SK-N-MC (cell line): ENCODE data around the gene PTPN1.

ENCODE experiments used
- DNase-seq: peaks from one replicate; pipeline ENCODE4 v3.0.0-alpha.2; 2011; ENCODE audit warnings: low read depth, low spot score
- H3K27ac ChIP-seq: fragments of 200-600 bp; sonication (generic); 2 replicates; pipeline ENCODE4 v1.5.1; 2016; ENCODE audit warnings: mixed run types
- H3K36me3 ChIP-seq: fragments of 200-600 bp; sonication (generic); 2 replicates; pipeline ENCODE4 v1.6.1; 2017; ENCODE audit warnings: antibody characterized with exemption, low read length, mixed read lengths; ENCODE audit not compliant: insufficient read depth
- H3K4me3 ChIP-seq: fragments of 200-600 bp; sonication (generic); 2 replicates; pipeline ENCODE4 v1.5.1; 2016
- H3K9ac ChIP-seq: fragments of 200-600 bp; sonication (generic); 2 replicates; pipeline ENCODE4 v1.8.0; 2017; ENCODE audit warnings: mixed run types, mixed read lengths; ENCODE audit not compliant: insufficient read length
- H3K9me3 ChIP-seq: fragments of 200-600 bp; sonication (generic); 2 replicates; pipeline ENCODE4 v1.6.1; 2017; ENCODE audit warnings: low read depth, mild to moderate bottlenecking, antibody characterized with exemption, low read length, moderate library complexity, mixed read lengths
- EZH2 ChIP-seq: fragments of 200-600 bp; sonication (generic); IDR thresholded peaks from one replicate; pipeline ENCODE4 v1.6.1; 2017; ENCODE audit warnings: antibody characterized with exemption
- FOXP2 ChIP-seq: optimal IDR thresholded peaks from 2 replicates; pipeline ENCODE3; 2011; ENCODE audit warnings: mild to moderate bottlenecking, moderate library complexity; ENCODE audit not compliant: insufficient read depth; ENCODE audit errors: extremely low read length, control extremely low read depth
- POLR2AphosphoS5 ChIP-seq: IDR thresholded peaks from 2 replicates; pipeline ENCODE4 v1.6.1; 2012; ENCODE audit warnings: mild to moderate bottlenecking, low read depth, low read length, borderline replicate concordance

Gene PTPN1

GRCh38 chr20:50589548-50590347 lies 79.6 kb downstream of the PTPN1 start:
- Histone ChIP-seq H3K27ac (no peak overlapping the region), H3K4me3 (no peak overlapping the region), H3K9me3 (no peaks in the 10 kb centered on the region), H3K36me3 (peaks cover 33% of the 10 kb centered on the region), H3K9ac (no peak overlapping the region)
- no peak for DNase-seq
- TF ChIP-seq POLR2AphosphoS5, result no peak
- TF ChIP-seq EZH2, result no peak
- TF ChIP-seq FOXP2, result no peak

DNA sequence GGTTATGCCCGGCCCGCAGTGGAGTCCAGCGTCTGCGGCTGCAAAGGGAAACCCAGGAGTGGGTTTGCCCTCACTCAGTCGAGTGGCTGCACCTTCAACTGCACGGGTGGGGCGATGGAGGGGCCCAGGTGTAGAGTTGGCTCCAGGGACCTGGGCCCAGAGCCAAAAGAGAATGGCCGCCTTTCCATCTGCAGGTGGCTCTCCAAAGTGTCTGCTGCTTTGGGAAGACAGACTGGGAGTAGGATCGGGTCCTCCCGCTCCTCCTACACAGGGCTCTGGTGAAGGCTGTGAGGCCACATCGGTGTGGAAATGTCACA lies 80.1 kb downstream of the PTPN1 start:
- Histone ChIP-seq H3K9ac (no peak overlapping the region), H3K9me3 (no peaks in the 10 kb centered on the region), H3K36me3 (peaks cover 28% of the 10 kb centered on the region; the same call in 1 of the 2 replicates), H3K4me3 (no peak overlapping the region), H3K27ac (no peak overlapping the region)
- TF ChIP-seq POLR2AphosphoS5, result no peak
- TF ChIP-seq EZH2, result no peak
- TF ChIP-seq FOXP2, result no peak
- no peak for DNase-seq

DNA sequence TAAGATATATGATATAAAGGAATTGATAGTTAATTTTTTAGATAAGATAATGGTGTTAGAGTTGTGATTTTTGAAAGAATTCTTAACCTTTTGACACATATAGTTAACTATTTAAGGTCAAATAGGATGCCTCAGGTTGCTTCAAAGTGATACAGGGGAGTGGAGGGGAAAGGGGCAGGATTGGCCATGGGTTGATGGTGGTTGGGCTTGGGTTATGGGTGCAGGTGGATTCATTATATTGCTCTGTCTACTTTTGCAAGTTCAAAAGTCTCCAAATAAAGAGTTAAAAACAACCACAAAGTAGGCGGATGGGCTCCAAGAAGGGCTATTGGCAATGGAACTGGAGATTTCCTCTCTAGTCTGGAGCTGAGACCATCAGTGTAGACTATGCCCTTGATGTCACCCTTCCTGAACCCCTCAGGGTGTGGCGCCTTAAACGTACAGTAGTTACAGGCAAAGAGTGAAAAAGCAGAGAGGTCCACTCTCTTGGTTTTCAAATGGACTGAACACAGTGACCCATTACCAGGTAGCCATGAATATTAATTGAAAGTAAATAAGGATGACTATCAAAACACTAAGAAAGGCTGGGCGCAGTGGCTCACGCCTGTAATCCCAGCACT lies 81.2 kb downstream of the PTPN1 start:
- Histone ChIP-seq H3K9ac (no peak overlapping the region), H3K36me3 (peaks cover 19% of the 10 kb centered on the region; the same call in 1 of the 2 replicates), H3K9me3 (no peaks in the 10 kb centered on the region), H3K4me3 (no peak overlapping the region), H3K27ac (no peak overlapping the region)
- DNase-seq, result no peak
- TF ChIP-seq POLR2AphosphoS5, result no peak

DNA sequence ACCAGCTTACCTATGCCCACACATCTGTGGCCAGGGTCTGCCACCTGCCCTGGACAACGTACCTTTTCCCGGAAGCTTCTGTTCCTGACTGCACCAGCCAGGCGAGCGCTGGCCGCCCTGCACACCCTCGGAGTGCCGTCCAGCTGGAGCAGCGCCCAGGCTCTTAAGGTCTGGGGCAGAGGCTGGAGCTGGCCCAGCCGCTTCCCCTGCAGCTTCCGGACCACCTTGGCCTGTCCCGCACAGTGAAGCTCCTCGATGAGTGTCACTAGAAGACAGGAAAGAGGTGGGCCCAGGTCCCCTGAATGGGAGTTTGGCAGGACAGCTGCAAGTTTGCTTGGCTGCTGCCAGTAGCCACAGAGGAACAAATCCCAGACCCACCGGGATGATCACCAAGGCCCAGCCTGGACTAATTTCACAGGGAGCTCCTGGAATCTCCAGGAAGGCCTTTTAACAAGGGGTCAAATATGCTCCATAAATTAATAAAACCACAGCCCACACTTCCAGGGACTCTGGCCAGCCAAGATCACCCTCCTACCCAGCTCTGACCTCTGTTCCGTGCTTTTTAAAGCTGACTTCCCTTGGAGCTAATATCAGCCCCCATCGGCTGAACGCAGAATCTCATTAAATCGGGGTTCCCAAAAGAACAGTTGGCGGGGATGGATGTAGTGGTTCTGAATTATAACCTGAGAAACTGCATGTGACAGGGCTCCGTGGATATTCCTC lies 82.3 kb downstream of the PTPN1 start:
- peaks cover 12% of the 10 kb centered on the region; the same call in 1 of the 2 replicates for H3K36me3 ChIP-seq
- no peak overlapping the region for H3K27ac ChIP-seq
- no peaks in the 10 kb centered on the region for H3K9me3 ChIP-seq
- no peak overlapping the region for H3K4me3 ChIP-seq
- H3K9ac ChIP-seq, result no peak overlapping the region
- DNase-seq, result no peak
- no peak for TF ChIP-seq POLR2AphosphoS5
- TF ChIP-seq EZH2, result no peak
- TF ChIP-seq FOXP2, result no peak

GRCh38 chr20:50593005-50593335 lies 82.8 kb downstream of the PTPN1 start:
- H3K9me3 ChIP-seq, result no peaks in the 10 kb centered on the region
- TF ChIP-seq POLR2AphosphoS5 (no peak), EZH2 (no peak), FOXP2 (no peak)
- DNase-seq, result no peak
- H3K36me3 ChIP-seq, result peaks cover 7% of the 10 kb centered on the region; the same call in 1 of the 2 replicates
- no peak overlapping the region for H3K9ac ChIP-seq
- no peak overlapping the region for H3K4me3 ChIP-seq
- no peak overlapping the region for H3K27ac ChIP-seq

DNA sequence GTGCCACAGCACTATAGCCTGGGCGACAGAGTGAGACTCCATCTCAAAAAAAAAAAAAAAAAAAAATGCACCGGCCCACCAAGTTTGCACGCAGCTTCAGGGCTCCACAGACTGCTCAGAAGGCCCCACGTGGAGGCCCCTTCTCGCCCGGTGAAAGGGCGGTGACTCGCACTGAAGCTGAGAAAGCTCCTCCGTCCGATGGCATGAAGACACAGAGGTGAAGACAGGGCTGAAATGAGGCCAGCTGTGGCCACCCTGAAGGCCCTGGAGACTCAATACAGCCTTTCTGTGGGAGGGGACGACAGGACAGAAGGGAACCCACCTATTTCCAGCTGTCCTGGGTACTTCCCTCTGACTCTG lies 84.0 kb downstream of the PTPN1 start:
- Histone ChIP-seq H3K36me3 (peaks cover 3% of the 10 kb centered on the region; the same call in 1 of the 2 replicates), H3K9me3 (no peaks in the 10 kb centered on the region), H3K27ac (no peak overlapping the region), H3K4me3 (no peak overlapping the region), H3K9ac (no peak overlapping the region)
- TF ChIP-seq EZH2 (no peak), POLR2AphosphoS5 (no peak), FOXP2 (no peak)
- DNase-seq, result no peak

DNA sequence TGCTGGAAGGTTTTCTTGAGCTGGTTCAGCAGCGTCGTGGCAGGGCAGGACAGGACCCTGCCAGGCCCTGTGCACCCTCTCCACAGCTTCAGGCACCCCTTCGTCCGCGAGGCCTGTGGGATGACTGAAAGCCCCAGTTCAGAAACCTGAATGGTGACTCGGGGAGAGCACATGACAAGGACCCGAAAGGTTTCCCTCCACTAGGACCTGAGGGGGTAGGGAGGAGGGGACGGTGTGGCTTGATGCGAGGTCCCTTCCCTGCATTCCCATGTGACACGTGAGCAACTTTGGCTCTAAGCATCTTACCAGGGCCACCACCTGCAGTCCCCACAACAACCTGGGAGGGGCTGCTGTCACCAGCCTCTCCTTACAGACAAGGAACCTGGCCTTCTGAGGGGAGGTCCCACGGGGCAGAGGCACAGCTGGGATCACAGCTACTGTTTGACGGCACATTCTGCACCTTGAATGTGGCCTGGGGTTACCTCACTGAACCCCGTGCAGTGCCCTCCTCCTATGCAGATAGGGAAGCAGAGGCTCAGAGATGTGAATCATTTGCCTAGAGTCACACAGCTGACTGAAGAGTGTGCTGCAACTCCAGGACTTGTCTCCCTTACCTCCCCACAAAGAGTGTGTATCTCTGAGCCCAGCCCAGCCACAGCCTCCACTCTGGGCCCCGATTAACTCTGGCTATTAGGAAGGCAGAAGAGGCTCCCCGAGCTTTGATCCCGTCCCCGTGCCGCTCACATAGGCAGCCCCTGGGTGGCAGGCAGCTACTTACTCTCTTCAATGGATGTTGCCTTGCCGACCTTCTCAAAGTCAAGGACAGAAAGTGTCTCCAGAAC lies 84.6 kb downstream of the PTPN1 start:
- H3K9ac ChIP-seq, result no peak overlapping the region
- DNase-seq, result no peak

GRCh38 chr20:50595433-50595895 lies 85.3 kb downstream of the PTPN1 start:
- DNase-seq, result no peak
- H3K9ac ChIP-seq, result no peak overlapping the region
- no peak overlapping the region for H3K27ac ChIP-seq
- TF ChIP-seq FOXP2 (no peak), POLR2AphosphoS5 (no peak), EZH2 (no peak)
- no peak overlapping the region for H3K4me3 ChIP-seq
- no peaks in the 10 kb centered on the region for H3K9me3 ChIP-seq
- H3K36me3 ChIP-seq, result no peaks in the 10 kb centered on the region; the same call in 1 of the 2 replicates

More for the DNA sequence above, 84.6 kb downstream of the PTPN1 start:
- no peak overlapping the region for H3K4me3 ChIP-seq
- no peaks in the 10 kb centered on the region for H3K9me3 ChIP-seq
- H3K27ac ChIP-seq, result no peak overlapping the region
- TF ChIP-seq FOXP2 (no peak), POLR2AphosphoS5 (no peak), EZH2 (no peak)
- no peaks in the 10 kb centered on the region; the same call in 1 of the 2 replicates for H3K36me3 ChIP-seq
